ENCODE measurements around the gene TACO1. TPM values are rescaled to one million over a fixed set of nuclear protein-coding genes. Genes with fewer than 3 reads are reported as not detected.

TACO1 gene
- total and polyA plus RNA-seq, 9 of the 15 experiments (the other 6 are each of a cell fraction or from before 2014, with no cell fraction given), result 10.3 to 41.6 (median 30.9) TPM

GRCh38 chr17:63652106-63652505 is 51.4 kb downstream of the TACO1 start:
- H3K27ac ChIP-seq (ENCODE audit: extremely low read depth, low read depth, low read length), result no peak overlapping the region
- BruUV-seq (replicated peaks), result no TSS peak
- no peaks in the 10 kb centered on the region for H3K9me1 ChIP-seq (ENCODE audit: control insufficient read depth, insufficient read depth, low read length)
- CTCF ChIA-PET (ENCODE audit: low intra/inter-chr PET ratio), result no interaction called here
- POLR2A ChIA-PET, result no interaction called here
- H2AFZ ChIP-seq (ENCODE audit: low read depth, low read length), result no peak overlapping the region
- peaks cover 18% of the 10 kb centered on the region; the same call in 2 of the 3 replicates for H3K36me3 ChIP-seq (ENCODE audit: control insufficient read depth, insufficient read depth, low read length)
- H3K9ac ChIP-seq (ENCODE audit: insufficient read depth in 1 of 2, low read depth in 2 of 2, low read length in 2 of 2), result no peak overlapping the region
- in situ Hi-C loops (cut with MboI), result no loop called here
- no peaks in the 10 kb centered on the region for H3K27me3 ChIP-seq (ENCODE audit: control insufficient read depth in 2 of 2, insufficient read depth in 2 of 2, low read length in 2 of 2)
- TF ChIP-seq FIP1L1 (IDR thresholded peaks at IDR 0.05; ENCODE audit: low read depth, low read length, poor library complexity, severe bottlenecking) (no peak), ZKSCAN3 (CRISPR knock-in tag; IDR thresholded peaks at IDR 0.05) (no peak), RBBP5 (IDR thresholded peaks at IDR 0.05; ENCODE audit: borderline replicate concordance, insufficient read depth, low read length, poor library complexity, severe bottlenecking) (no peak), ETS1 (conservative IDR thresholded peaks at IDR 0.05; ENCODE audit: control insufficient read depth, low read depth, low read length) (no peak), NR0B1 (IDR thresholded peaks at IDR 0.05; ENCODE audit: partially characterized antibody) (no peak), ZNF146 (CRISPR knock-in tag; IDR thresholded peaks at IDR 0.05; ENCODE audit: unreplicated experiment) (no peak), AFF4 (CRISPR knock-in tag; IDR thresholded peaks at IDR 0.05) (no peak), IRF9 (tag; IDR thresholded peaks at IDR 0.05) (no peak), ZNF3 (CRISPR knock-in tag; IDR thresholded peaks at IDR 0.05) (no peak), CEBPB (tag; IDR thresholded peaks at IDR 0.05) (peak; percentile 58; the same call in 1 of the 2 replicates), CREB5 (CRISPR knock-in tag; IDR thresholded peaks at IDR 0.05) (no peak), MAFF (IDR thresholded peaks at IDR 0.05; ENCODE audit: low read length) (no peak), CEBPG (CRISPR knock-in tag; IDR thresholded peaks at IDR 0.05) (no peak), CEBPG (tag; conservative IDR thresholded peaks at IDR 0.05 in 1 of 2, IDR thresholded peaks at IDR 0.05 in 1 of 2) (peak in 1 of 2 experiments; percentile 31; a peak in 1 of 4 replicates)
- 39% methylated on average over 3 of the region's 3 CpGs for WGBS (ENCODE audit: insufficient coverage, low coverage, missing lambda C conversion rate)
- H3K4me3 ChIP-seq, result no peak overlapping the region
- no peak overlapping the region for H3K4me2 ChIP-seq (ENCODE audit: insufficient read depth, low read length)
- FAIRE-seq (no peak), ATAC-seq (no peak), DNase-seq (ENCODE audit: extremely low read depth in 1 of 4, low spot score in 3 of 4) (no peak)
- no peaks in the 10 kb centered on the region for H3K4me1 ChIP-seq (replicated peaks in 1 of 2; ENCODE audit: control insufficient read depth in 2 of 2, insufficient read depth in 2 of 2, low read length in 2 of 2)
- no peaks in the 10 kb centered on the region for H4K20me1 ChIP-seq (replicated peaks; ENCODE audit: control insufficient read depth, insufficient read depth, low read length)
- intact Hi-C loops (cut with micrococcal nuclease), result no loop called here
- no peaks in the 10 kb centered on the region for H3K79me2 ChIP-seq (ENCODE audit: control insufficient read depth, insufficient read depth, low read length)
- H3K9me3 ChIP-seq (replicated peaks; ENCODE audit: control insufficient read depth, insufficient read depth, low read depth, low read length), result no peaks in the 10 kb centered on the region

Data from K562 (cell line).